ENCODE measurements around the gene KLHL26. TPM values are rescaled to one million over a fixed set of nuclear protein-coding genes. Genes with fewer than 3 reads are reported as not detected.
"Not testable (repeated sequence)": the region's sequence is repeated elsewhere in the genome, so short reads cannot be mapped to it uniquely, and the experiment has no call there.

KLHL26 gene
- 2.1 TPM for total RNA-seq

DNA sequence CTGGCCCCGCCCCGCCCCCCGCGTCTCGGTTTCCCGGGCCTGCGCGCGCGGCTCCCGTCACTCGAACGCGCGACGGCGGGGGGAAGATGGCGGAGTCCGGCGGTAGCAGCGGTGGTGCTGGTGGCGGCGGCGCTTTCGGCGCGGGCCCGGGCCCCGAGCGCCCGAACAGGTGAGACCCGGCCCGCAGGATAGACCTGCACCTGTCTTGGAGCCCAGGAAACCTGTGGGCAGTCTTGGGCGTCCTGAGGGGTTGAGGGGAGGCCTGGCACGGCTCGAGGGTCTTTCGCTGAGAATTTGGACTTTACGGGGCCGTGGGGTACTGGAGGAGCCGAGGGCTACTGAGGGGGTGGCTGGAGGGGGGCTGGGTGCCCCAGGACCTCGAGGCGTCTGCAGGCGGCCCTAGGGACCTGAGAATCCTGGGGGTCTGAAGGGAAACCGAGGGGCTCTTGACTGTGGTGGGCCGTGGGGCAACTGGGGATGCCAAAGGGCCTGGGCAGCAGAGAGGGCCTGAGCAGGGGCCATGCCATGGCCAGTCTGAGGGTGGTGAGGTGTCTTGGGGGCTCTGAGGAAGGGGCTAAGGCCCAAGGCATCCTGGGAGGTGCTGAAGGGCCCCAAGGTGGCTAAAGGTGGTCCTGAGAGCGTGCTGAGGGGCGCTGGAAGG, at the start of gene KLHL26:
KLHL26 (plus strand) TSS at position 60 of the 661 bp plus-strand sequence; CDS start at position 87, 27 bp downstream.
- DNase-seq: no peak

DNA sequence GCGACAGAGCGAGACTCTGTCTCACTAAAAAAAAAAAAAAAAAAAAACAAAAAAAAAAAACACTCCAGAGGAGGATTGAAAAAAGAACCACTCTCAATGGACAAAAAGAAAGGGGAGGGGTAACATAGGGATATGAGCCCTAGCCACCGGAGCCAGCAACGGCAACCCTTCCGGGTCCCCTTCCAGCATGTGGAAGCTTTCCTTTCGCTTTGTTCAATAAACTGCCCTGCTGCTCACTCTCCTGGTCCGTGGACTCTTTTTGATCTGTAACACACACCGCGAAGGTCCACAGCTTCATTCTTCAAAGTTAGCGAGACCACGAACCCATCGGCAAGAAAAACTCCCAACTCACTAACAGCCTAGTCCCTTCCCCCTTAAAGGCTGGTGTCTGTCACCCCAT, 49.3 kb upstream of the KLHL26 start:
- no peak for DNase-seq

DNA sequence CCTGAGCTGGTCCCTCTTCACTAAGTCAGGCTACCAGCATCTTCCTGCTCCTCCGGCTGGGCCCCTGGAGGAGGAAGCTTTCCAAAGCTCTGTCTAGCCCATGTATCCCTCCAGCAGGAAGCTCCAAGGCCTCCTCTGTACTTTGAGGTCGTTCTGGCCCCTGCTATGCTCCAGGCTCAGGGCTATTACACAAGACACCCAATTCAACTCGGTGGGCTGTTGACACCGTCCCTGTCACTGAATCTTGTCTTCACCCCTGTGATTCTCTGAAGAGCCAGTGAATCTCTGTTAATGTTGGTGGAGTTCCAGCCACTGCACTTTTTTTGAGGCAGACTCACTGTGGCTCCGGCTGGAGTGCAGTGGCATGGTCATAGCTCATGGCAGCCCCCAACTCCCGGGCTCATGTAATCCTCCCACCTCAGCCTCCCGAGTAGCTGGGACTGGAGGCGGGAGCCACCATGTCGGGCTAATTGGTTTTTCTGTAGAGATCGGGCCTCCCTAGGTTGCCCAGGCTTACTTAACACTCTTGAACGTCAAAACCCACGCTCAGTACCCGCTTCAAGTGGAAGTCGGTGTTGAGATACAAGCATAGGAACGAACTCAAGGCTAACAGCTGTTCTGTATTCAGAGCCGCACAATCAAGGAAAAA, 48.7 kb upstream of the KLHL26 start:
- DNase-seq: no peak

DNA sequence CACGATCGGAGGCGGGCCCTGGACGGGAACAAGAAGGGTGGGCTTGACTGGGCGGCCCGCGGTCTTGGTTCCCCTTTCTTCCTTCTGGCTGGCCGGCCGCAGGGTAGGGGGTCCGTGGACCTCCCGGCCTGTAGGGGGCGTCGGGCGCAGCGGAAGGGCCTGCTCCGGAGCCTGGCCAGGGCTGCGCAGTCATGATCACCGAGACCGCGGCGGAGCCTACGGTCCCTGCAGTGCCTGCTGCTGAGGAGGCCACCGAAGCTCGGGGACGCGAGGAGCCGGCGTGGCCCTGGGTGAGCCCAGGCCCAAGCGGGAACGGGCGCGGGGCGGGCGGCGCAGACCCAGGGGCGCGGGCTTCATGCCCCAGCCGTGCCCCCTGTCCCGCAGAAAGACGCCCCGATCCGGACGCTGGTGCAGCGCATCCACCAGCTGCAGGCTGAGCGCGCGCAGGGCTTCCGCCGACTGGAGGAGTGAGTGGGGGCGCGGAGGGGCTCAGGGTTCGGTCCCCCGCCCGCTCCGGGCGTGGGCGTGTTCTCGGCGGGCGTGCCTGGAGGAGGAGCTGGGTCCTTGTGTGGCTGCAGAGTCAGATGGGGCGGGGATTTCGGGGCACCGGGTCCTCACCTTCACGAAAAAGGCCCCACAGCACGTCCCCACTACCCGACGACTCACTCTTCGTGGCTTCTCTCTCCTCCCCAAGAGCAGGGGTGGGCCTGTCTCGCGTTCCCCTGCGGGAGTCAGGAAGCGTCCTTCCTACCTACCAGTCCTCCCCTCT, 48.0 kb upstream of the KLHL26 start, which contains the start of gene REX1BD:
REX1BD (plus strand) TSS at position 188 of the 769 bp plus-strand sequence; CDS start at position 192, 4 bp downstream.
- peak; percentile 81 for DNase-seq

DNA sequence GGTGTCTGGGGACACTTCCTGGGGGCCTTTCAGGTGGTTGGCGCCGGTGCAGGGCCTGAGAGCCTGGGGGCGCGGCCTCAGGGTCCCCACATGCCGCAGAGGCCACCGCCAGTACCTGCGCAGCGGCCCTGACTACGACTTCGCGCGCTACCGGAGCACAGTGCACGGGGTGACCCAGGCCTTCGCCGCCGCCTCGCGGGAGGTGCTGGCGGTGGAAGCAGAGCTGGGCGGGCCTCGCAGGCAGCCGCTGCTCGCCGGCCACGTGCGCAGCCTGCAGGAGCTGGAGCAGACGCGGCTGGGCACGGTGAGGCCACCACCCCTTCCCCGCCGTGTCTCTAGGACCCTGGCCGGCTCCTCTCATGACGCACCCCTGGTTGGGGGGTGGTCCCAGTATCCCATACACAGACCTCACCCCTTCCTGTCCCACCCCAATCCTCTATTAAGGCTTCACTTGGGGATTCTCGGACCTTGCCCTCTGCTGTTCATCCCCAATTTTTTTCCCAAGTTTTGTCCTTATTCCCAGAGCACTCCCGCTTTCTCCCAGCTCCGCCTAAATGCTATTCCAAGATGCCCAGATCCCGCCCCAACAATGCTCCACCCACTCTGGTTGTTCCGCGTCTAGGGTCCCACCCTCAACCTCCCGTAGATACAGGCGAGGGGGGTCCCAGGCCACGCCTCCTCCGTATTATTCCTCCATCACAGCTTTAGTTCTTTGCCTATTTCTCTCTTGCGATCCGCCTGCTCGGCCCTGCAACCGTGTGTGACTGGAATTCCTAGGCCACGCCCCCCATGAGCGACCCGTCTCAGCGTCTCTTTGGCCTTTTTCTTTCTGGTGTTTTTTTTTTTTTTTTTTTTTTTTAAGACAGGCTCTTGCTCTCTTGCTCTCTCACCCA, 47.2 kb upstream of the KLHL26 start:
- peak; percentile 52 for DNase-seq

DNA sequence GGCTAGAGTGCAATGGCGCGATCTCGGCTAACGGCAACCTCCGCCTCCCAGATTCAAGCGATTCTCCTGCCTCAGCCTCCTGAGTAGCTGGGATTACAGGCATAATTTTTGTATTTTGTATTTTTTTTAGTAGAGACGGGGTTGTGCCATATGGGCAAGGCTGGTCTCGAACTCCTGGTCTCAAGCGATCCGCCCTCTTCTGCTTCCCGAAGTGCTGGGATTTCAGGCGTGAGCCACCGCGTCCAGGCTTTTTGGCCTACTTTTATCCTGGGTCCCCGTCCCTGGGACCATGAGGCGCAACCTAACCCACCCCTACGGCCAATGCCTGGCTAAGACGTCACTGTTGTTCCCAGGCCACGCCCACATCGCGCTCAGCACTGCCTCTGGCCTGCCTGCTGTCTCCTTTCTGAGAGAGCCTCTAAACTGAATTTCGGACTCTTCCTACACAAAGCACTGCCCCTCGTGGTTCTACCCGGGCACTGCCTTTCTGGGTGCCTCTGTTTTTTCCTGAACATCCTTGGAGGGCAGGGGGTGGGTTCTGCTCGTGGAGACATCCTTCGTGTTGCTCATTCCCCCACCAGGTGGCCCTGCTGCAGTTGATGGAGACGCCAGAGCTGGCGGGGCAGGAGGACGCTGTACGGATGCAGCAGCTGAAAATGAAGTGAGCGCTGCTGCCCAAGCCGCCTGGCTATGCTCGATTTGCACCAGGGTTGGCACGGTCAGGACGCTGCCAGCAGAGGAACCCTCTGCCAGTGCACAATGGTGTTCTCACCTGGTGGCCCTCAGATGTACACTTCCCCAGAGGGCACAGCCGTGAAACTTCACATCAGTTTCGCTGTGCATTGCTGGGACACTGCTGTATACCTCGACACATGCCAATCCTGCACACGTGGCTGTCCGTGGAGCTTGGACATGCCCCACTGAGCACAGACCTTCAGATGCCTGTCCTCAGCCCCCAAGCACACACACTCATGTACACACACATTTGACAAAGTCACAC, 46.3 kb upstream of the KLHL26 start:
- DNase-seq: peak; percentile 41

DNA sequence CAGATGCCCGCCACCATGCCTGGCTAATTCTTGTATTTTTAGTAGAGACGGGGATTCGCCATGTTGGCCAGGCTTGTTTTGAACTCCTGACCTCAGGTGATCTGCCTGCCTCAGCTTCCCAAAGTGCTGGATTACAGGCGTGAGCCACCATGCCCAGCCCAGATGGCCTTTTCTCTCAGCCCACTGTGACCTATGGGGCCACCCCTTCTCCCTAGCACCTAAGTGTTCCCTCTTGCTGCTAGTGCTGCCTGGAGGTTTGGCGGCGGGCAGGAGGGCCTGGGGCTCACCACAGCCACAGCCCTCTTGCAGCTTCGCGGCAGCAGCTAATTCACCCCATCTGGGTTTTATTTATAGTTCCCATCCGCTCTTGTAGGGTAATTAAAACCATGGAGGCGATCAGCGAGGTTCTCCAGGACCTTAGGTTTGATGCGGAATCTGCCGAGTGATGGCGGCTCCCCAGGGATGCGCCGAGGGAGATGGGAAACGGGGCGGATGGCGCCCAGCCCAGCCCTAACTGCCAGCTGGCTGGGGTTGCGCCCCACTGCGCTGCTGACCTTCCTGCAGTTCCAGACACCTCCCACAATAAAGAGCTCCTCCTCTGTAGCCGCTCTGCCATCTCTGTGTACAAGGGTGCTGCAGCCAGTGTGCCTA, 45.0 kb upstream of the KLHL26 start:
- DNase-seq: peak; percentile 67

GRCh38 chr19:18592732-18593131, 44.1 kb upstream of the KLHL26 start:
- not testable (repeated sequence) for DNase-seq

GRCh38 chr19:18593367-18594095, 43.3 kb upstream of the KLHL26 start:
- no peak for DNase-seq

GRCh38 chr19:18594096-18594823, 42.6 kb upstream of the KLHL26 start:
- peak; percentile 63 for DNase-seq

DNA sequence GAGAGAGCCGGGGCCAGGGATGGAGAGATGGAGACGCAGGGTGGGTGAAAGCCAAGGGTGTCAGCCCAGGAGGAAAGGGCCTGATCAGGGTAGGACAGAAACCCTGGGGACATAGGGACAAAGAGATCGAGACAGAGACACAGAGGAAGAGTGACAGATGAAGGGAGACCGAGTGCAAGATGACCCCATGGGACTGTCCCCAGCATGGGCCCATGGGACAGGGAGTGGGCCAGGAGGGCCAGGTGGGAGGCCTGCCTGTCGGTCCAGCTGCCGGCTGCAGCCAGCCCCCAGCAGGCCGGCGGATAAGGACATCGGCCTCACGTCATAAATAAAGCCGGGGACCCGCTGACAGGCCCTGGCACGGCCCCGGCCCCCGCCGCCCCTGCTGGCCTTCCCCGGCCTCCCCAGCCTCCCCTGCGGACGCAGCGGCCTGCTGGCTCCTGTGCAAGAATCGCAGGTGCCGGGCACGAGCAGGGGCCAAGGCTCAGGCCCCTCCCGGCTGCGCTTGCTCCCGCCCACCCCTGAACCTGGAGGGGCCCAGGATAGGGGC, 41.9 kb upstream of the KLHL26 start:
- no peak for DNase-seq

DNA sequence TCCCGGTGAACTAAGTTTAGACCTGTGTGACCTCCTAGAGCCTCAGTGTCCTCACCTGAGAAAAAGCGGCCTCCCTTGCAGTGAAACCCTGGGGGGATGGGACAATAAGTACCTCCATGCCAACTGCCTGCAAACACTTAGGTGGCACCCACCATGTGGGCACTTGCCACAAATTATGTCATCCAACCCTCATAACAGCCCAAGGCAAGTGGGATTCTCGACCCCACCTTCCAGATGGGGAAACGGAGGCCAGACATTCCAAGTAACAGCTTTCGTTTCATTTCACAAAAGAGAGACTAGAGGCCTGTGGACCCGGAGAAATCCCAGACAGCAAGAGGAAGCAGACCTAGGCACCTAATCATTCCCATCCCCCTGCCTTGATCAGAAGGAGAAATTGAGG, 41.4 kb upstream of the KLHL26 start:
- no peak for DNase-seq

- DNase-seq: no peak
These were observed 40.1 kb upstream of the KLHL26 start for GRCh38 chr19:18596752-18597157.

- DNase-seq: no peak
These were observed 38.8 kb upstream of the KLHL26 start for GRCh38 chr19:18597809-18598660.

- no peak for DNase-seq
These were observed 37.3 kb upstream of the KLHL26 start for GRCh38 chr19:18599485-18599884.

DNA sequence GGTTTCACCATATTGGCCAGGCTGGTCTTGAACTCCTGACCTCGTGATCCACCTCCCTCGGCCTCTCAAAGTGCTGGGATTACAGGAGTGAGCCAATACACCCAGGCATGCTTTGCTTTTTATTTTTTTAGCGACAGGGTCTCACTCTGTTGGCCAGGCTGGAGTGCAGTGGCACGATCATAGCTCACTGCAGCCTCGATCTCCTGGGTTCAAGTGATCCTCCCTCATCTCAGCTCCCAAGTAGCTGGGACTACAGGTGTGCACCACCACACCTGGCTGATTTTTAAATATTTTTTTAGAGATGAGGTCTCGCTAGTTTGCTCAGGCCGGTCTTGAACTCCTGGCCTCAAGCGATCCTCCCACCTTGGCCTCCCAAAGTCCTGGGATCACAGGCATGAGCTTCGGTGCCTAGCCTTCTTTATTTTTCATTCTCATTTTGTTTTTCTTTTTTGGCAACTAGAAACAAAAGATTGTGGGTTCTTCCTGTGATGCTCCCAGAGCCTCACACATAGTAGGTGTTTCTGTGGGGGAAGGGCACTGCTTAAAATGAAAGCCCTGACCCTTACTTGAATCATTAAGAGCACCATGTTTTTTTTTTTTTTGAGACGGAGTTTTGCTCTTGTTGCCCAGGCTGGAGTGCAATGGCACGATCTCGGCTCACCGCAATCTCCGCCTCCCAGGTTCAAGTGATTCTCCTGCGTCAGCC, 36.0 kb upstream of the KLHL26 start:
- not testable (repeated sequence) for DNase-seq

- DNase-seq: no peak
These were observed 35.0 kb upstream of the KLHL26 start for GRCh38 chr19:18601875-18602274.

Data from skin of body (tissue), 2 donors.